HepG2 (cell line): ENCODE data around the gene ALDH4A1.

Source experiments
- CTCF ChIP-seq: sonication (generic); formaldehyde crosslinking; IDR thresholded peaks from 2 replicates; pipeline ENCODE4 v1.5.0; 2020; ENCODE audit warnings: mild to moderate bottlenecking, missing genetic modification reagents, moderate library complexity
- DDIT3 ChIP-seq: sonication (generic); formaldehyde crosslinking; IDR thresholded peaks from 2 replicates; pipeline ENCODE4 v1.4.0; 2020; ENCODE audit warnings: mild to moderate bottlenecking, missing genetic modification reagents
- MBNL3 ChIP-seq: fragments of 250-450 bp; sonication (Bioruptor Pico); conservative IDR thresholded peaks from 2 replicates; pipeline ENCODE4 v1.8.0; 2022; ENCODE audit warnings: mild to moderate bottlenecking, inconsistent platforms
- NR2F6 ChIP-seq, 2 experiments: IDR thresholded peaks; 2 replicates each; pipeline ENCODE4 v1.6.1; 2016; ENCODE audit warnings: antibody characterized with exemption in 1 of 2, mild to moderate bottlenecking in 1 of 2
- PCBP2 ChIP-seq: fragments of 200-400 bp; formaldehyde crosslinking; optimal IDR thresholded peaks from 2 replicates; pipeline ENCODE3; 2018; ENCODE audit warnings: low read length, low read depth; ENCODE audit not compliant: poor library complexity, severe bottlenecking
- PTBP1 ChIP-seq: fragments of 200-400 bp; formaldehyde crosslinking; IDR thresholded peaks from 2 replicates; pipeline ENCODE4 v1.6.1; 2018; ENCODE audit warnings: low read length, low read depth; ENCODE audit not compliant: poor library complexity, severe bottlenecking
- RBAK ChIP-seq: sonication (generic); formaldehyde crosslinking; IDR thresholded peaks from 2 replicates; pipeline ENCODE4 v1.5.1; 2020; ENCODE audit warnings: mild to moderate bottlenecking, missing genetic modification reagents
- ZNF574 ChIP-seq: sonication (generic); formaldehyde crosslinking; IDR thresholded peaks from 2 replicates; pipeline ENCODE4 v1.4.0; 2020; ENCODE audit warnings: missing genetic modification reagents
- ZSCAN21 ChIP-seq: sonication (generic); formaldehyde crosslinking; IDR thresholded peaks from 2 replicates; pipeline ENCODE4 v1.8.0; 2022; ENCODE audit warnings: mild to moderate bottlenecking, missing genetic modification reagents, moderate library complexity, borderline replicate concordance
- ZSCAN29 ChIP-seq: sonication (generic); formaldehyde crosslinking; conservative IDR thresholded peaks from 2 replicates; pipeline ENCODE4 v1.4.0; 2020; ENCODE audit warnings: mild to moderate bottlenecking, missing genetic modification reagents

- TF ChIP-seq PTBP1: no peak
- no peak for TF ChIP-seq ZNF574 (CRISPR knock-in tag)
- no peak for TF ChIP-seq CTCF (CRISPR knock-in tag)
- TF ChIP-seq MBNL3: no peak
- TF ChIP-seq NR2F6 (IDR thresholded peaks at IDR 0.05): no peak
- no peak for TF ChIP-seq NR2F6 (CRISPR knock-in tag; IDR thresholded peaks at IDR 0.05)
- TF ChIP-seq PCBP2: no peak
- no peak for TF ChIP-seq RBAK (CRISPR knock-in tag)
- no peak for TF ChIP-seq DDIT3 (CRISPR knock-in tag)
- TF ChIP-seq ZSCAN29 (CRISPR knock-in tag): no peak
- TF ChIP-seq ZSCAN21 (CRISPR knock-in tag): no peak
These were observed 34.1 kb upstream of the ALDH4A1 start for GRCh38 chr1:18936471-18936813.
